Muscle layer of duodenum (tissue), 2 donors: ENCODE data around the gene RAB20.
"Not testable (repeated sequence)": the region's sequence is repeated elsewhere in the genome, so short reads cannot be mapped to it uniquely, and the experiment has no call there.

Experiments
- H3K27ac ChIP-seq: one replicate; pipeline ENCODE4 v1.7.0; 2013; ENCODE audit warnings: mild to moderate bottlenecking, low read length
- H3K27me3 ChIP-seq: one replicate; pipeline ENCODE4 v1.7.0; 2013; ENCODE audit warnings: low read depth, mild to moderate bottlenecking, control low read depth, low read length
- H3K36me3 ChIP-seq, 2 donors: one replicate each; pipeline ENCODE4 v1.7.0; 2013; ENCODE audit warnings: low read length in 2 of 2, control low read depth in 1 of 2, mild to moderate bottlenecking in 1 of 2; ENCODE audit not compliant: insufficient read depth in 2 of 2, control insufficient read depth in 1 of 2
- H3K4me1 ChIP-seq, 2 donors: one replicate each; pipeline ENCODE4 v1.7.0; 2013; ENCODE audit warnings: low read length in 2 of 2, mild to moderate bottlenecking in 2 of 2, control low read depth in 1 of 2, moderate library complexity in 1 of 2; ENCODE audit not compliant: insufficient read depth in 2 of 2, control insufficient read depth in 1 of 2
- H3K4me3 ChIP-seq, 2 donors: one replicate each; pipeline ENCODE4 v1.7.0; 2013; ENCODE audit warnings: low read length in 2 of 2, low read depth in 1 of 2, mild to moderate bottlenecking in 1 of 2
- H3K9me3 ChIP-seq, 2 donors: one replicate each; pipeline ENCODE4 v1.7.0; 2013; ENCODE audit warnings: low read length in 2 of 2, control low read depth in 1 of 2, mild to moderate bottlenecking in 1 of 2; ENCODE audit not compliant: control insufficient read depth in 1 of 2
- donor health status: healthy.

RAB20 gene

GRCh38 chr13:110493613-110494012, 67.9 kb downstream of the RAB20 start:
- H3K4me3 ChIP-seq, result no peak overlapping the region
- no peaks in the 10 kb centered on the region for H3K27me3 ChIP-seq
- H3K36me3 ChIP-seq, result peaks cover 28 to 85% of the 10 kb centered on the region in 2 donors

GRCh38 chr13:110492679-110493593, 68.6 kb downstream of the RAB20 start:
- no peak overlapping the region for H3K4me3 ChIP-seq
- no peak overlapping the region for H3K27ac ChIP-seq
- no peaks in the 10 kb centered on the region for H3K9me3 ChIP-seq
- H3K4me1 ChIP-seq, result no peaks in the 10 kb centered on the region
- H3K27me3 ChIP-seq, result no peaks in the 10 kb centered on the region
- H3K36me3 ChIP-seq, result peaks cover 32 to 85% of the 10 kb centered on the region in 2 donors

More at GRCh38 chr13:110493613-110494012, 67.9 kb downstream of the RAB20 start:
- Histone ChIP-seq H3K27ac (no peak overlapping the region), H3K4me1 (no peaks in the 10 kb centered on the region), H3K9me3 (no peaks in the 10 kb centered on the region)

- Histone ChIP-seq H3K4me3 (no peak overlapping the region), H3K27me3 (no peaks in the 10 kb centered on the region), H3K4me1 (no peaks in the 10 kb centered on the region), H3K9me3 (no peaks in the 10 kb centered on the region), H3K36me3 (peaks cover 37 to 86% of the 10 kb centered on the region in 2 donors), H3K27ac (no peak overlapping the region)
Observed at GRCh38 chr13:110491869-110492678, 69.4 kb downstream of the RAB20 start.

GRCh38 chr13:110490009-110490770, 71.3 kb downstream of the RAB20 start:
- H3K4me1 ChIP-seq, result peaks cover 0 to 3% of the 10 kb centered on the region in 2 donors
- no peaks in the 10 kb centered on the region for H3K9me3 ChIP-seq
- peaks cover 35 to 83% of the 10 kb centered on the region in 2 donors for H3K36me3 ChIP-seq
- no peak overlapping the region for H3K27ac ChIP-seq
- H3K4me3 ChIP-seq, result no peak overlapping the region
- H3K27me3 ChIP-seq, result no peaks in the 10 kb centered on the region

GRCh38 chr13:110486880-110487279, 74.6 kb downstream of the RAB20 start:
- H3K27me3 ChIP-seq, H3K4me1 ChIP-seq, H3K27ac ChIP-seq, H3K9me3 ChIP-seq, H3K4me3 ChIP-seq: not testable (repeated sequence)
- H3K36me3 ChIP-seq, result peaks cover 50 to 87% of the 10 kb centered on the region in 2 donors

GRCh38 chr13:110486061-110486715, 75.3 kb downstream of the RAB20 start:
- H3K27ac ChIP-seq, result no peak overlapping the region

GRCh38 chr13:110485604-110486003, 75.9 kb downstream of the RAB20 start:
- H3K4me3 ChIP-seq, result no peak overlapping the region
- peaks cover 0 to 3% of the 10 kb centered on the region in 2 donors for H3K4me1 ChIP-seq
- H3K36me3 ChIP-seq, result peaks cover 46 to 77% of the 10 kb centered on the region in 2 donors
- H3K27me3 ChIP-seq, result no peaks in the 10 kb centered on the region
- no peak overlapping the region for H3K27ac ChIP-seq
- no peaks in the 10 kb centered on the region for H3K9me3 ChIP-seq

More at GRCh38 chr13:110486061-110486715, 75.3 kb downstream of the RAB20 start:
- peaks cover 0 to 3% of the 10 kb centered on the region in 2 donors for H3K4me1 ChIP-seq
- H3K27me3 ChIP-seq, result no peaks in the 10 kb centered on the region
- H3K36me3 ChIP-seq, result peaks cover 45 to 82% of the 10 kb centered on the region in 2 donors
- H3K4me3 ChIP-seq, result no peak overlapping the region
- no peaks in the 10 kb centered on the region for H3K9me3 ChIP-seq

GRCh38 chr13:110484290-110485048, 77.1 kb downstream of the RAB20 start:
- Histone ChIP-seq H3K36me3 (peaks cover 48 to 71% of the 10 kb centered on the region in 2 donors), H3K27ac (no peak overlapping the region), H3K4me1 (peaks cover 0 to 3% of the 10 kb centered on the region in 2 donors), H3K9me3 (no peaks in the 10 kb centered on the region), H3K4me3 (no peak overlapping the region), H3K27me3 (no peaks in the 10 kb centered on the region)

- peaks cover 0 to 7% of the 10 kb centered on the region in 2 donors for H3K4me1 ChIP-seq
- no peak overlapping the region for H3K27ac ChIP-seq
- no peaks in the 10 kb centered on the region for H3K27me3 ChIP-seq
- no peak overlapping the region for H3K4me3 ChIP-seq
- no peaks in the 10 kb centered on the region for H3K9me3 ChIP-seq
- H3K36me3 ChIP-seq, result peaks cover 46 to 63% of the 10 kb centered on the region in 2 donors
Observed at GRCh38 chr13:110483386-110483968, 78.0 kb downstream of the RAB20 start.

- Histone ChIP-seq H3K27me3 (no peaks in the 10 kb centered on the region), H3K4me3 (no peak overlapping the region), H3K4me1 (peaks cover 0 to 4% of the 10 kb centered on the region in 2 donors), H3K36me3 (peaks cover 48 to 56% of the 10 kb centered on the region in 2 donors), H3K9me3 (no peaks in the 10 kb centered on the region), H3K27ac (no peak overlapping the region)
Observed at GRCh38 chr13:110480161-110480560, 81.4 kb downstream of the RAB20 start.
